Adrenal gland (tissue), 5 donors: ENCODE results near the gene TRIM47.
"Not testable (repeated sequence)": the region's sequence is repeated elsewhere in the genome, so short reads cannot be mapped to it uniquely, and the experiment has no call there.

Experiments used
- POLR2A ChIP-seq, 2 donors: fragments of 450-650 bp; IDR thresholded peaks; one replicate each; pipeline ENCODE4 v1.6.1; 2017; ENCODE audit warnings: antibody characterized with exemption in 2 of 2, mild to moderate bottlenecking in 2 of 2, moderate library complexity in 1 of 2
- TF ChIP-seq, protein P1 (sequence below), 6 experiments: fragments of 450-650 bp in 4 of 6; fragments of 200-600 bp in 2 of 6; sonication (generic) in 1 of 6; IDR thresholded peaks; 1 replicate in 5 of 6; 2 replicates in 1 of 6; pipeline versions ENCODE4 v1.5.1 to v1.8.0; 2016 to 2021; ENCODE audit warnings: antibody characterized with exemption in 6 of 6, mild to moderate bottlenecking in 2 of 6, moderate library complexity in 1 of 6
- donor health status: DM: no; HTN: no; CAD: no.

GRCh38 chr17:75859358-75859757 lies 19.0 kb downstream of the TRIM47 start:
- TF ChIP-seq, protein P1, sequence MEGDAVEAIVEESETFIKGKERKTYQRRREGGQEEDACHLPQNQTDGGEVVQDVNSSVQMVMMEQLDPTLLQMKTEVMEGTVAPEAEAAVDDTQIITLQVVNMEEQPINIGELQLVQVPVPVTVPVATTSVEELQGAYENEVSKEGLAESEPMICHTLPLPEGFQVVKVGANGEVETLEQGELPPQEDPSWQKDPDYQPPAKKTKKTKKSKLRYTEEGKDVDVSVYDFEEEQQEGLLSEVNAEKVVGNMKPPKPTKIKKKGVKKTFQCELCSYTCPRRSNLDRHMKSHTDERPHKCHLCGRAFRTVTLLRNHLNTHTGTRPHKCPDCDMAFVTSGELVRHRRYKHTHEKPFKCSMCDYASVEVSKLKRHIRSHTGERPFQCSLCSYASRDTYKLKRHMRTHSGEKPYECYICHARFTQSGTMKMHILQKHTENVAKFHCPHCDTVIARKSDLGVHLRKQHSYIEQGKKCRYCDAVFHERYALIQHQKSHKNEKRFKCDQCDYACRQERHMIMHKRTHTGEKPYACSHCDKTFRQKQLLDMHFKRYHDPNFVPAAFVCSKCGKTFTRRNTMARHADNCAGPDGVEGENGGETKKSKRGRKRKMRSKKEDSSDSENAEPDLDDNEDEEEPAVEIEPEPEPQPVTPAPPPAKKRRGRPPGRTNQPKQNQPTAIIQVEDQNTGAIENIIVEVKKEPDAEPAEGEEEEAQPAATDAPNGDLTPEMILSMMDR (IDR thresholded peaks at IDR 0.05) = not testable (repeated sequence)
- TF ChIP-seq POLR2A (IDR thresholded peaks at IDR 0.05) = not testable (repeated sequence)
